HG03520 (cell line): ENCODE results near the gene DNMT1.

ENCODE experiments used
- ATAC-seq: cut with Tn5 transposase; IDR thresholded peaks from one replicate; pipeline ENCODE4 v1.9.1; 2021; ENCODE audit warnings: mild to moderate bottlenecking, moderate library complexity; ENCODE audit not compliant: unreplicated experiment

The DNMT1 gene

DNA sequence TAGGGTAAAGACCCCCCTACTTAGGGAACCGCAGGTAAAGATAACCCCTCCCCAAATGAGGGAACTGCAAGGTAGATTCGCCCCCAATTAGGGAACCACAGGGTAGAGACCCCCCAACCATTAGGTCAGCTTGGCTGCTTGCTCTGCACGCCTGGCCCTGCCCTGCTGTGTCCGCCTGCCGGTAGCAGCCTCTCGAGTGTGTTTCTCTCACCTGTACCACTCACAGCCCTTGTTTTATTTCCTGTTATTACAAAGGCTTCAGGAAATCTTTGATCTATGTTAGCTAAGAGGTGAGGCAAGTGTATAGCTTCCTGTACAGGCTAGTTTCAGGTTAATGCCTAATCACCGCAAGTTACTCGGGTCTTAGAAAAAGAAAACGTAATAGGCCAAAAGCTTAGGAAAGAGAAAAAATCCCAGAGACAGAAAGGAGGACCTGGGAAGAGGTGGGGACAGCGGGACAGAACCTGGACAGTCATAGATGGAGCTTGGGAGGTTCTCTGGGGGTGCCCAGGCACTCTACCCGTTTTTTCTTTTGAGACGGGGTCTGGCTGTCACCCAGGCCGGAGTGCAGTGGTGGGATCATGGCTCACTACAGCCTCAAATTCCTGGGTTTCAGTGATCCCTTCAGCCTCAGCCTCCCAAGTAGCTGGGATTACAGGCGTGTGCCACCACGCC is 51.9 kb downstream of the DNMT1 start:
- ATAC-seq = no peak

DNA sequence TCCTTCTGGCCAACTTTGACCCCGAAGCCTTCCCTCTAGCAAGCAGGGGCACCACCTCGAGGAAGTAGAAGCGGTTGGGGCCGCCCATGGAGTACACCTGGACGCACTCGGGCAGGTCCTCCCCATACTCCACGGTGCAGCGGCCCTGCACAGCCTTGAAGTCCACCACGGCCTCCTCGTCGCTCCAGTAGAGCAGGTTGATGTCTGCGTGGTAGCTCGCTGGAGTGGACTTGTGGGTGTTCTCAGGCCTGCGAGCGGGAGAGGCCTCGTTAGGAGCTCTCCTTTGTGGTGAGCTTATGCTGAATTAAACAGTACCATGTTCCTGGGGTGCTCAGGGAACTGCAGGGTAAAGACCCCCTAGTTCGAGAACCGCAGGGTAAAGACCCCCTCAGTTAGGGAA is 52.8 kb downstream of the DNMT1 start:
- ATAC-seq = no peak

GRCh38 chr19:10141479-10141878 is 53.3 kb downstream of the DNMT1 start:
- no peak for ATAC-seq

- ATAC-seq = no peak
Observed at GRCh38 chr19:10139952-10140351, 54.8 kb downstream of the DNMT1 start.

DNA sequence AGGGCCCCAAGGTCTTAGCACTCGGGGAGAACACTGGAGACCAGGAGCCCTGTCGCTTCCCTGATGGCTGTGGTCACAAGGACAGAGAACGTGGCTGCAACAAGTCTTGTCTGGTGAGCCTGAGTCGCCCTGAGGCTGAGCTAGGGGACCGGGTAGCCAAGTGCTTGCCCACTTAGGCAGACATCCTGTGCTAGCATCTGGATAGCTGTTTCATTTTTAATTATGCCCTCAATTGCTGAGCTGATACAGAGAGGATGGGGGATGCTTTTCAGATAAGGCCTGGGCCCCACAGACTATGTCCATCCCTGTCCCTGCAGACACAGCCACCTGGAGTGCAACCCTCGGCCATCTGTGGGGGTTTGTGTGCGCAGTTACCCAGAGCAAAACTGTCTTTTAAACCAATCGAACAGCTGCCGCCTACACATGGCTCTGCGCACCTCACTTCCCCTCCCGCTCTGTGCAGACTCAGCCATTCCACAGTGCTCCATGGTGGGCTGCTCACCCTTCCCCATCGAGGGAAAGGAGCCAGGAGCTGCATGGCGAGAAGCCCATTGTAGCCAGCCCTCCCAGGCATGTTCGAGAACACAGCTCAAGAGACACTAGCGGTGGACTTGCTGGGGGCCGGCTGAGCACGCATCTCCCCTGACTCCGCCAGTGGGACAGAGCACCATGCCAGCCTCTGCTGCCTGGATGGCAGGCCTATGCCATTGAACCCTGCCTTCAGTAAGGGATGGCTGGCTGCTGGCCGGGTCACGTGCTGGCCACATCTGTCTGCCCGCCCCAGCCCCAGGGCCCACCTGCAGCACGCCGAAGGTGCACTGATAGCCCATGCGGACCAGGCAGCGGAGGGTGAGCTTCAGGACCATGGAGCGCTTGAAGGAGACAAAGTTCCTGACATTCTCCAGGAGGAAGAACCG is 55.6 kb downstream of the DNMT1 start:
- ATAC-seq = no peak

- no peak for ATAC-seq
Observed at GRCh38 chr19:10137751-10138682, 56.7 kb downstream of the DNMT1 start.

DNA sequence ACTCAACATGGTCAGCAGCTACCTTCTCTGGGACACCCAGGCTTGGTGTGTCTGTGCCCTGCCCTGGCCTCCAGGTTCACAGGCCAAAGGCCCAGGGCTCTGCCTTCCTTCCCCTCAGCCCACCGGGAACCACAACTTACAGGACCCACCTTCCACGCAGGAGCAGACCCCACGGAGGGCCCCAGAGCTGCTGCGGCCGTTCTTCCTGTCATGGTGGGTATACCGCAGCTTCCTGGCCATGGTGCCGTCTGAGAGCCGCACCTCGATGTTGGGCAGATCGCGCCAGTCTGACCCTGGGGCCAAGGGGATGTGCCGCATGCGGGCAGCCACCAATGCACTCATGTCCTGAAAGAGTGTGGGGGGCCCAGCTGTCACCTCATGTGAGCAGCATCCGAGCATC is 57.8 kb downstream of the DNMT1 start:
- ATAC-seq = no peak

GRCh38 chr19:10135551-10136334 is 59.0 kb downstream of the DNMT1 start:
- no peak for ATAC-seq

DNA sequence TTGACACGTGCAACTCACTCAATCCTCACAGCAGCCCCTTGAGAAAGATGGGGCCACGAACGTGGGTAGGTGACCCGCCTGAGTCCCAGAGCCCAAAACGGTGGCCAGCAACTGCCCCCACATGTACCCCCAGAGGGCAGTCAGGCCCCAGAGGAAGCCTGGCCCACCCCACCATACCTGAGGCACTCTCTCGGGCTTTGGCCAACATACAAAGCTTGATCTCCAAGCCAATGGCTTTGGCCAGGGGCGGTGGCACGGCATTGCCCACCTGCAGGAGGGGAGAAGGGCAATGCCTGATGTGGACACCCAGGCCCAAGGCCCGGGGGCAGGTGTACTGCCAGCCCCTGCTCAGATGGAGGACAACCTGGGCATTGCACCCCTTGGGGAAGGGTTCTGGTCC is 60.7 kb downstream of the DNMT1 start:
- no peak for ATAC-seq

DNA sequence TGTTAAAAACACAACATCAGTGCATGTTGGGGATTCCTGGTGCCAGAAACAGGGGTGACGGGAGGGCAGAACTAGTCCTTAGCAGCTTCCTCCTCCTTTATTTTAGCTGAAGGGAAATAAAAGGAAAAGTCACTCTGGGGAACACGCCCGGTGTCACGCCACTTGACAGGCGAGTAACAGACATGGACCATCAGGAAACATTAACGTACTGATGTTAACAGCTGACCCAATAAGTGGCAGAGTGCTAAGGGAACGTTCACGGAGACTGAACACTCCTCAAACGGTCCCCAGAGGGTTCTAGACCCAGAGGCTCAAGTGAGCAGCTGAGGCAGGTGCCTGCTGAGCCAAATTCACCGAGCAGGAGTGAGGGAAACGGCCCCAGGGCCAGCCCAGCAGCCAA is 61.2 kb downstream of the DNMT1 start:
- no peak for ATAC-seq

- no peak for ATAC-seq
Observed at GRCh38 chr19:10132905-10133304, 61.8 kb downstream of the DNMT1 start.

DNA sequence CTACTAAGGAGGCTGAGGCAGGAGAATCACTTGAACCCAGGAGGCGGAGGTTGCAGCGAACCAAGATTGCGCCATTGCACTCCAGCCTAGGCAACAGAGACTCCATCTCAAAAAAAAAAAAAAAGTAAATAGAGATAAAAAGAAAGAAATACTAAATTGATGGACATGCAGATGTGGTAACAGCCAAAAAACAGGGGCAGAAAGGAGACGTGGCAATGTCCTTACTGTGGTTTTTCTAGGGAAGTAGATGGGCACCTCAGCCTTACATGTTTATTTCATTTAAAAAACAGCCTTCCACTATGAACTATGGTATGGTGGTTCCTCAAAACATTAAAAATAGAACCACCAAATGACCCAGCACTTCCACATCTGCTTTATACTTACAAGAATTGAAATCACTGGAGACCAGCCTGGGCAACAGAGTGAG is 68.5 kb downstream of the DNMT1 start:
- no peak for ATAC-seq

DNA sequence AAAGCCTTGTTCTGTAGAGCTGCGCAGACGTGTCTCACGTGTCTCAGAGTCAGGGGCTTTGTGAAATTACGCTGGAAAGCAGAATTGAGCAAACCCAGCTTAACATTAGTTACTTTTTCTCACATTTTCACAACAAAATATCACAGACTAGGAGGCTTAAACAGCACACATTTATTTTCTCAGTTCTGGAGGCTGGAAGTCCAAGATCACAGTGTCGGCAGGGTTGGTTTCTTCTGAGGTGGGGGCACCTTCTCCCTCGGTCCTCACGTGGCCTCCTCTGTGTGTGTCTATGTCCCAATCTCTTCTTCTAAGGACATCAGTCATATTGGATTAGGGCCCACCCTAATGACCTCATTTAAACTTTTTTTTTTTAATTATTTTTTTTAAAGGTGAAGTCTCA is 70.3 kb downstream of the DNMT1 start:
- no peak for ATAC-seq

- no peak for ATAC-seq
Observed at GRCh38 chr19:10122045-10122444, 72.7 kb downstream of the DNMT1 start.

- ATAC-seq = no peak
Observed at GRCh38 chr19:10120538-10121189, 74.1 kb downstream of the DNMT1 start.

DNA sequence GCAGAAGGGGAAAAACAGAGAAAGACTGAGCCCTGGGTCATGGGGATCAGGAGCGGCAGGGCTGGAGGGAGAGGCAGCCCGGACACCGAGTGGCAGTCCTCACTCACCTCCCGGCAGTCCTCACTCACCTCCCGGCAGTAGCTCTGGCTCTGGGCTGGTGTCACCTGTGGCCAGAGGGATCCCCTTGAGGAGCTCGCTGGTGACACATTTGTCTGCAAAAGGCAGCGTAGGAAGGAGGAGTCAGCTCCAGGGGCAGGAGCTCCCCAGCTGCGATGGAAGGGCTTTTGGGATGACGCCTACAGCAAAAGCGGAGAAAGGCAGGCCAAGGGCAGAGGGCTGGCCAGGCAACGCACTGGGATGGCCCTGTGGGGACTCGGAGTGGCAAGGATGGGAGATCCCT is 75.8 kb downstream of the DNMT1 start:
- ATAC-seq = no peak

GRCh38 chr19:10116866-10117616 is 77.7 kb downstream of the DNMT1 start:
- no peak for ATAC-seq

DNA sequence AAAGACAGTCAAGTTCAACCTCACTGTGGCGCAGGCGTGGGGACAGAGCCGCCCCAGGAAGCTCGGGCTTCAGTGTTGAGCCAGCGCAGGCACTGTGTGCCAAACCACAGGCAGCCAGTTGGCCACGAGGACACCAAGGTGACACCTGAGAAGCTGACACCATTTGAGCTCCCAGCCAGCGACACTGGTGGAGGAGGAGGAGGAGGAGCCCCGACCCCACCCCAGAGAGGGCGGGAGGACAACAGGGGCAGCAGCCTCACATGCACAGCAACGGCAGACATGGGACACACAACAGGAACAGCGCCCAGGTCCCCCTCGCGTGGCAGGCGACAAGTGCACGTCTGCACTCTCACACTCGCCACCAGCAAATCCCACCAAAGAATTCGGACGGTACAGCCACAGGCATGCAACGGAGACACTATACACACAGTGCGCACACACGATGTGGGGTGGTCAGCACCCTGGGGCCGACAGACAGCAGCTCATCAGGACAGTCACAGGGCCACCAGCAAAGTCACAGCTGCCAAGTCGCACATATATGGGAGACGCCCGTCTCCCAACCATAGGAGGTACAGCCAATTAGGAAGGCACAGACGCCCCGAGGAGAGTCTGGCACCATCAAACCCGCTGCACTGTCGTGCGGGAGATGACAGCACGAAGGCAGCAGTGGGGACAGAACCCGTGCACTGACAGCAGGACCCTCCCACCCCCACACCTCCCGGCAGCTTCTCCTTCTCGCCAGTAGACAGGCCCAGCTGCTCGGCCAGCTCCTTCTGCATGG is 78.5 kb downstream of the DNMT1 start:
- no peak for ATAC-seq
